GM18511 (cell line): ENCODE measurements around the gene SLITRK6.
"Not testable (repeated sequence)": the region's sequence is repeated elsewhere in the genome, so short reads cannot be mapped to it uniquely, and the experiment has no call there.

Experiments
- ATAC-seq: cut with Tn5 transposase; IDR thresholded peaks from one replicate; pipeline ENCODE4 v1.9.1; 2021; ENCODE audit warnings: mild to moderate bottlenecking, moderate library complexity; ENCODE audit not compliant: unreplicated experiment

Gene SLITRK6

GRCh38 chr13:85799097-85799582 lies at the start of gene SLITRK6:
Gene SLITRK6, minus strand, starts transcription at chr13:85799419. Its CDS starts 2,911 bp downstream, at chr13:85796508.
- no peak for ATAC-seq

GRCh38 chr13:85847012-85847411 lies 47.8 kb upstream of the SLITRK6 start:
- ATAC-seq: no peak

- ATAC-seq: no peak
Measured at GRCh38 chr13:85841427-85841826, 42.2 kb upstream of the SLITRK6 start.

GRCh38 chr13:85833921-85834320 lies 34.7 kb upstream of the SLITRK6 start:
- no peak for ATAC-seq

GRCh38 chr13:85828094-85828684 lies 29.0 kb upstream of the SLITRK6 start:
- peak; percentile 69 for ATAC-seq

GRCh38 chr13:85825454-85825853 lies 26.2 kb upstream of the SLITRK6 start:
- no peak for ATAC-seq

- ATAC-seq: no peak
Measured at GRCh38 chr13:85823832-85824231, 24.6 kb upstream of the SLITRK6 start.

GRCh38 chr13:85819513-85819912 lies 20.3 kb upstream of the SLITRK6 start:
- no peak for ATAC-seq

GRCh38 chr13:85816413-85816812 lies 17.2 kb upstream of the SLITRK6 start:
- no peak for ATAC-seq

- ATAC-seq: no peak
Measured at GRCh38 chr13:85812282-85812681, 13.1 kb upstream of the SLITRK6 start.

GRCh38 chr13:85808811-85809210 lies 9.6 kb upstream of the SLITRK6 start:
- ATAC-seq: no peak

- peak; percentile 86 for ATAC-seq
Measured at GRCh38 chr13:85806553-85807175, 7.4 kb upstream of the SLITRK6 start.

GRCh38 chr13:85798556-85798955 lies 663 bp downstream of the SLITRK6 start:
- ATAC-seq: no peak

- no peak for ATAC-seq
Measured at GRCh38 chr13:85797311-85797710, 1.9 kb downstream of the SLITRK6 start.

- ATAC-seq: no peak
Measured at GRCh38 chr13:85785205-85785604, 14.0 kb downstream of the SLITRK6 start.

GRCh38 chr13:85772367-85772766 lies 26.9 kb downstream of the SLITRK6 start:
- ATAC-seq: no peak

GRCh38 chr13:85771856-85772255 lies 27.4 kb downstream of the SLITRK6 start:
- no peak for ATAC-seq

GRCh38 chr13:85768946-85769345 lies 30.3 kb downstream of the SLITRK6 start:
- no peak for ATAC-seq

- ATAC-seq: no peak
Measured at GRCh38 chr13:85755123-85755522, 44.1 kb downstream of the SLITRK6 start.

GRCh38 chr13:85743201-85743770 lies 55.9 kb downstream of the SLITRK6 start:
- ATAC-seq: not testable (repeated sequence)
